Keratinocyte (primary cell): Measurements from ENCODE around the gene C1orf74.

Experiments
- CTCF ChIP-seq, 3 experiments: IDR thresholded peaks in 1 of 3; conservative IDR thresholded peaks in 1 of 3; optimal IDR thresholded peaks in 1 of 3; 2 replicates in 2 of 3; 3 replicates in 1 of 3; pipeline versions ENCODE3 to v1.5.1; 2011; ENCODE audit warnings: low read length in 3 of 3, mild to moderate bottlenecking in 3 of 3, moderate library complexity in 2 of 3, control low read depth in 1 of 3, inconsistent platforms in 1 of 3; ENCODE audit not compliant: insufficient read depth in 2 of 3; ENCODE audit errors: extremely low read depth in 1 of 3
- EZH2 ChIP-seq: IDR thresholded peaks from one replicate; pipeline ENCODE4 v1.6.1; 2012; ENCODE audit warnings: inconsistent platforms, mild to moderate bottlenecking, low read length, moderate library complexity

DNA sequence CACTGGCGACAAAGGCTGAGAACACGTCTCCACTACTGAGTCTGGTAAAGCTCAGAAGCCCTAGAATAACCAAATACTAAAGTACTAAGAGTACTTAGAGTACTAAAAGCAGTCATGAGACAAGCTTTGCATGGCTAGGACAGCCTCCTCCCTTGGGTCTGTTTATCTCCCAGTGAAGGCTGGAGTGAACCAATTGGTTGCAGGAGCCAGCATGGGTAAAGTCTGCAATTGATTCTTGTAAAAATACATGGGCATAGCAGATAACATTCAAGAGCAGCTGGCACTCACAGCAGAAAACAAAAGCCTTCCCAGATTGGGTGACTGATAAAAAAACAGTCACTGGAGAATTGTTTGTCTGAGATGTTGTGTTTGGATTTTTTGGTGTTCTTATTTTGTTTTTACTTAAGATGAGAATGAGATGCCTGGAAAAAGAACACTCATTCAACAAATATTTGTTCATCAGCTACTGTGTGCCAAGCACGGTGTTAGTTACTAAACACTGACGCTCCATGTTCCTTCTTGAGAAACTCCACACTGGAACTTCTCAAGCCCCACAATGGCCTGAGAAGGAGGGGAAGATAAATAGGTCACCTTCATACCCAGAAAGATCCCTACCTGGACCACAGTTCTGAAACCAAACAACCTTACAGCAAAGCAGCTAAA lies 17.9 kb upstream of the C1orf74 start:
- TF ChIP-seq CTCF (optimal IDR thresholded peaks at IDR 0.05 in 1 of 3, IDR thresholded peaks at IDR 0.05 in 1 of 3, conservative IDR thresholded peaks at IDR 0.05 in 1 of 3; ENCODE audit: extremely low read depth in 1 of 3, insufficient read depth in 2 of 3, low read length in 3 of 3): no peak
- TF ChIP-seq EZH2: no peak
